GM19238 (cell line): Measurements from ENCODE around the gene CCDC18.
"Not testable (repeated sequence)": the region's sequence is repeated elsewhere in the genome, so short reads cannot be mapped to it uniquely, and the experiment has no call there.

Experiments used
- DNase-seq: peaks from one replicate; pipeline ENCODE4 v3.0.0; 2011; ENCODE audit warnings: low spot score; ENCODE audit not compliant: insufficient read length

The CCDC18 gene

GRCh38 chr1:93235261-93235660, 54.7 kb downstream of the CCDC18 start:
- no peak for DNase-seq

GRCh38 chr1:93237021-93237420, 56.5 kb downstream of the CCDC18 start:
- DNase-seq, result no peak

- DNase-seq, result no peak
Observed at GRCh38 chr1:93238425-93238824, 57.9 kb downstream of the CCDC18 start.

DNA sequence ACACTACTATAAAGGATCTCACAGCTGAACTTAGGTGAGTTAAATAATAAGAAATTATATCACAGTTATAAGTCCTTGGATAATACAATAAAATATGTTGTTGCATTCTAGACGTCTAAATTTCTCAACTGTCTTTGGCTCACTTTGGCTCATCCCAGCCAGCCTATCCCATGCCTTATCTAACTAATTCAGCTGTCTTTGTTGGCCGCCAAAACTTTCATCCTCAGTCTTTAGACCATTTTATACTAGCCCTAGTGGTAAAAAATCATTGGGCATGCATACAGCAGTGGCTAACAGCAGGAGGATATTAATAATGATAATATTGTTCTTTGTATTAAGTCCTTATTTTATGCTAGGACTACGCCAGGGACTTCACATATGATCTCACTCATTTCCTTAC, 59.3 kb downstream of the CCDC18 start:
- DNase-seq, result no peak

DNA sequence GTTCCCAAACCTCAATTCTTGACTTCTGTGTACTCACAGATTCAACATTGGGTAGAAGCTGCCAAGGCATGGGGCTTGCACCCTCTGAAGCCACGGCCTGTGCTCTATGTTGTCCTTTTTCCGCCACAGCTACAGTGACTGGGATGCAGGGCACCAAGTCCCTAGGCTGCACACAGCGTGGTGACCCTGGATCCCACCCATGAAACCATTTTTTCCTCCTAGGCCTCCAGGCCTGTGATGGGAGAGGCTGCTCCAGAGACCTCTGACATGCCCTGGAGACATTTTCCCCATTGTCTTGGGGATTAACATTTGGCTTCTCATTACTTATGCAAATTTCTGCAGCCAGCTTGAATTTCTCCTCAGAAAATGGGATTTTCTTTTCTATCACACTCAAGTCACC, 62.7 kb downstream of the CCDC18 start:
- not testable (repeated sequence) for DNase-seq

GRCh38 chr1:93244298-93245069, 64.0 kb downstream of the CCDC18 start:
- DNase-seq, result no peak

DNA sequence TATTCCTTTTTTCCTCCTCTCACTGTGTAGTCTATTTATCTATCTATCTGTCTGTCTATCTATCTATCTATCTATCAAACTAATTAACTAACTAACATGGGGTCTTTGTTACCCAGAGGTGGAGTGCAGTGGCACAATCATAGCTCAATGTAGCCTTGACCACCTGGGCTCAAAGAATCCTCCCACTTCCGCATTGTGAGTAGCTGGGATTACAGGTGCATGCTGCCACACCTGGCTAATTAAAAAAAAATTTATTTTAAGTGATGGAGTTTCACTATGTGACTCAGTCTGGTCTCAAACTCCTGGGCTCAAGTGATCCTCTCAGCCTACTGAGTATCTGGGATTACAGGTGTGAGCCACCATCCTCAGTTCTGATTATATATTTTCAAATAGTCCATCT, 71.4 kb downstream of the CCDC18 start:
- no peak for DNase-seq

- DNase-seq, result no peak
Observed at GRCh38 chr1:93252598-93252997, 72.1 kb downstream of the CCDC18 start.

GRCh38 chr1:93253516-93253915, 73.0 kb downstream of the CCDC18 start:
- no peak for DNase-seq

GRCh38 chr1:93255222-93256079, 74.9 kb downstream of the CCDC18 start:
- no peak for DNase-seq

- no peak for DNase-seq
Observed at GRCh38 chr1:93256433-93256832, 75.9 kb downstream of the CCDC18 start.

GRCh38 chr1:93257889-93258288, 77.4 kb downstream of the CCDC18 start:
- no peak for DNase-seq

DNA sequence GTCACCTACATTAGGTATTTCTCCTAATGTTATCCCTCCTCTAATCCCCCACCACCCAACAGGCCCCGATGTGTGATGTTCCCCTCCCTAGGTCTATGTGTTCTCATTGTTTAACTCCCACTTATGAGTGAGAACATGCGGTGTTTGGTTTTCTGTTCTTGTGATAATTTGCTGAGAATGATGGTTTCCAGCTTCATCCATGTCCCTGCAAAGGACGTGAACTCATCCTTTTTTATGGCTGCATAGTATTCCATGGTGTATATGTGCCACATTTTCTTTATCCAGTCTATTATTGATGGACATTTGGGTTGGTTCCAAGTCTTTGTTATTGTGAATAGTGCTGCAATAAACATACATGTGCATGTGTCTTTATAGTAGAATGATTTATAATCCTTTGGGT, 80.2 kb downstream of the CCDC18 start:
- DNase-seq, result not testable (repeated sequence)

- DNase-seq, result no peak
Observed at GRCh38 chr1:93262645-93263044, 82.1 kb downstream of the CCDC18 start.

- DNase-seq, result not testable (repeated sequence)
Observed at GRCh38 chr1:93268888-93269287, 88.4 kb downstream of the CCDC18 start.

DNA sequence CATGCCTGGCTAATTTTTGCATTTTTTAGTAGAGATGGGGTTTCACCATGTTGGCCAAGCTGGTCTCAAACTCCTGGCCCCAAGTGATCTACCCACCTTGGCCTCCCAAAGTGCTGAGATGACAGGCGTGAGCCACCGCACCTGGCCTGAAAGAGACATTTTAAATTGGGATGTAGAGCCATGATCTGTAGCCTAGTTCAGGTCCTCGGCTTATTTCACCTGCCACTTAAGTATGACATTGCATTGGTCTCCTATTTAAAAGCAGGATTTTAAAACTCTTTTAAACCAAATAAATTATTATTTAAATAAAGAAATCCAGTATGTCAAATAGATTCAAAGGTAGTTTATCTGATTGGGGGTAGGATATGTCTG, 94.7 kb downstream of the CCDC18 start:
- DNase-seq, result not testable (repeated sequence)

GRCh38 chr1:93275634-93276295, 95.2 kb downstream of the CCDC18 start:
- no peak for DNase-seq

- not testable (repeated sequence) for DNase-seq
Observed at GRCh38 chr1:93277530-93277929, 97.0 kb downstream of the CCDC18 start.

DNA sequence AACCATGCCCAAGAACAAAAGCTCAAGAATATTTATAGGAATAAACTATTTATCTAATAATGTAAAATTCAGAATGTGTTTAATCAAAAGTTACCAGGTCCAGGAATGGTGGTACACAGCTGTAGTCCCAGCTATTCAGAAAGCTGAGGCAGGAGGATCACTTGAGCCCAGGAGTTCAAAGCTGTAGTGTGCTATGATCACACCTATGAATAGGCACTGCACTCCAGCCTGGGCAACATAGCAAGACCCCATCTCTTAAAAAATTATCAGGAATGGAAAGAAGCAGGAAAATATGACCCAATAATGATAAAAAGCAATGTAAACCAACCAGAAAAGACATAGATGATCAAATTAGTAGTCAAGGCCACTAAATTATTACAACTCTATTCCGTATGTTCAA, 103.0 kb downstream of the CCDC18 start:
- no peak for DNase-seq

DNA sequence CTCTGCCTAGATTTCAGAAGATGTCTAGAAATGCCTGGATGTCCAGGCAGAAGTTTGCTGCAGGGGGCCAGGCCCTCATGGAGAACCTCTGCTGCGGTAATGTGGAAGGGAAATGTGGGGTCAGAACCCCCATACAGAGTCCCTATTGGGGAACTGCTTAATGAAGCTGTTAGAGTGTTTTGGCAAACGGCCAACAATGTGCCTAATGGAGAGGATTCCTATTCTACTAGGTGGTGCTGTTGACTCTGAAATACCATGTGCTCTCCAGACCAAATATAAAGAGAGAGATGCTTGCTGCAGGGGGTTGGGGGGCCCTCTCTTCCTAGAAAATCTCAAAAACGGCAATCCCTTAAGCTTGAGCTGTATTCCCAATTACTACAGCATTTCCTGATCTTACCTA, 108.0 kb downstream of the CCDC18 start:
- DNase-seq, result no peak

DNA sequence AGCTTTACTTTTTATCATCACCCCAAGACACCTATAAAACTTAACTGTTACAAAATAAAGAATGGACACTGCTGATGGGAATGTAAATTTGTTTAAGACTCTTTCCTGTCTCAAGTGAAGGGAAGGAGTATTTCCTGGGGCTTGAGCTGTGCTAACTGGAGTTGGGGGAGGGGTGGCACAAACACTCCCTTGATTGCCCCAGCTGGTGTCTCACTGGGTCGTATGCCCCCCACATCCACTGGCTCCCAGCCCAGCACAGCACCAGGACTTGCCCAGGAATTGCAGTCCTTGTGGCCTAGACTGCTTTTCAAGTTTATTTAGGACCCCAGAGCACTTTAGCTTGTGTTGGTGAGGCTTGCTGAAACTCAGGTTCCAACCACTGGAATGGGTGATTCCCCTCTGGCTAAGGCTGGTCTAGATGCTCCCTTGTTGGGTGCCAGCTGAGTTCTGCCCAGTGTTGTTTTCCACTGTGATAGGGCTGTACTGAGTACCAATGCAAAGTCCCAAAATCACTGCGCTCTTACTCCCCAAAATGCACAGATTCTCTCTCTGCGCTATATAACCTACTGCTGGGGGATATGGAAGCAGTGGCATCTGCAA, 116.1 kb downstream of the CCDC18 start:
- DNase-seq, result no peak

GRCh38 chr1:93301131-93301530, 120.6 kb downstream of the CCDC18 start:
- no peak for DNase-seq
